GM21717 (cell line): ENCODE measurements around the gene F12.

Experiments used
- ATAC-seq: cut with Tn5 transposase; IDR thresholded peaks from one replicate; pipeline ENCODE4 v1.9.1; 2021; ENCODE audit warnings: mild to moderate bottlenecking, moderate library complexity; ENCODE audit not compliant: unreplicated experiment

F12 gene

DNA sequence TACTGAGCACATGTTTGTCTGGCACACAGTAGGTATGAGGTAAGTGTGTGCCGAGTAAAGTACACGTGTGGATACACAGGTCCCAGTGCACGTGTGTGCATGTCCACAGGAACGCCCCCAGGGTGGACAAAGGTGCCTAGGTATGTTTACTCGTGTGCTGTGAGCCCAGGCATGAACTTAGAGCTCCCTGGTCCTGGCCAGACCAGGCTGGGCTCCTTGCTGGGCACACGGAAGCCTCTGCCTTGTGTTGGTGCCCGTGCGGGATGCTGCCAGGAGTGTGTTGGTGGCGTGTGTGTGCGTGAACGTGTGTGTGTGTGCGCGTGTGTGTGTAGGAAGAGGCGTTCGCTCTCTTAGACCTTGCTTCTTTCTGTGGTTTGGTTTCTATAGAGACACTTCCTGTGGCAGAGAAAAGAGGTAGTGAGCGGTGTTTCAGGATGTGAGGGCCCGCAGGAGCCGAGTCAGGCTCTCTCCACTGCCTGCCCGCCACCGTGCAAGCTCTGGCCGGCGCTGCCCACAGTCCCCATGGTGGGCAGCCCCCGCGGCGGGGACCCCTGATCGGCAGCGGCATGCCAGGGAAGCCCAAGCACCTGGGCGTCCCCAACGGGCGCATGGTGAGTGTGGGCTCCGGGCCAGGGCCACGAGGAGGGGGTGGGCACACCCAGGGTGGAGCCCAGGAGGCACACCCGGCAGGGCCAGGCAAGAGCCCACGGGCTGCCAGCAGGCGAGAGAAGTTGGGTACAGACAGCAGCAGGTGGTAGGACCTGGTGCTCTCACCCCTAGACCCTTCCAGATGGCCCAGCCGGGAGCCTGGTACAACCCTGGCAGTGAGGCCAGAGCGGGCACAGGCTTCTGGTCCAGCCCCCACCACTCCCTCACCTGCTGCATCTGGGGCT lies 51.7 kb downstream of the F12 start, which contains the start of gene RGS14:
Gene RGS14 (plus strand): TSS at position 466 of the 893 bp plus-strand sequence. CDS start 101 bp downstream, at position 567.
- ATAC-seq = peak; percentile 80

DNA sequence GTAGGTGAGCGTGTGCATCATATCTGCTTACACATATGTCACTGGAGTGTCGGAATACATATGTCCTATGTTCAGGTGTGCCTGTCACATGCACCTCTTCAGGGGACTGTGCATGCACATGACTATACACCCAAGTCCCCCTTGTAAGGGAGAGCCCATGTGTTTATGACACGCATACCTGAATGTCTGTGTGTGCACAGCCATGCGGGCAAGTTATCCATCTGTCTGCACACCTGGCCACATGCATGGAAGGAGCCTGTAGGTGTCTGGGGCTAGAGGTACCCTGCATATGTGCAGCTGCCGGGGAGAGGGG lies 52.3 kb downstream of the F12 start:
- peak; percentile 3 for ATAC-seq

- no peak for ATAC-seq
Observed at GRCh38 chr5:177356746-177357145, 52.6 kb downstream of the F12 start.

- no peak for ATAC-seq
Observed at GRCh38 chr5:177355868-177356168, 53.5 kb downstream of the F12 start.

GRCh38 chr5:177355162-177355867 lies 54.0 kb downstream of the F12 start:
- no peak for ATAC-seq

- ATAC-seq = no peak
Observed at GRCh38 chr5:177354711-177355110, 54.7 kb downstream of the F12 start.

GRCh38 chr5:177354256-177354655 lies 55.1 kb downstream of the F12 start:
- ATAC-seq = no peak

GRCh38 chr5:177353093-177353492 lies 56.3 kb downstream of the F12 start:
- ATAC-seq = no peak
